HUES6 (cell line): ENCODE measurements around the gene ZNF606.
A peak's percentile ranks its signal among the peaks of the same experiment; 100 is the strongest.

Source experiments
- H3K27ac ChIP-seq: 2 replicates; pipeline ENCODE4 v1.7.0; 2013; ENCODE audit warnings: low read depth, mild to moderate bottlenecking, low read length, inconsistent platforms
- H3K27me3 ChIP-seq: 2 replicates; pipeline ENCODE4 v1.6.1; 2013; ENCODE audit warnings: low read length; ENCODE audit not compliant: control insufficient read depth, insufficient read depth
- H3K36me3 ChIP-seq: 2 replicates; pipeline ENCODE4 v1.6.1; 2013; ENCODE audit warnings: low read length; ENCODE audit not compliant: control insufficient read depth, insufficient read depth
- H3K4me1 ChIP-seq: 2 replicates; pipeline ENCODE4 v1.6.1; 2013; ENCODE audit warnings: low read length; ENCODE audit not compliant: control insufficient read depth, insufficient read depth
- H3K4me3 ChIP-seq: 2 replicates; pipeline ENCODE4 v1.5.1; 2013; ENCODE audit warnings: low read depth, low read length
- H3K9ac ChIP-seq: one replicate; pipeline ENCODE4 v1.6.1; 2013; ENCODE audit warnings: mild to moderate bottlenecking, low read length
- H3K9me3 ChIP-seq: 2 replicates; pipeline ENCODE4 v1.6.1; 2013; ENCODE audit warnings: low read depth, low read length; ENCODE audit not compliant: control insufficient read depth, insufficient read depth

ZNF606 gene

GRCh38 chr19:57961785-57962184, 40.8 kb downstream of the ZNF606 start:
- H3K9me3 ChIP-seq = peaks cover 52% of the 10 kb centered on the region
- H3K4me3 ChIP-seq = no peak overlapping the region
- no peaks in the 10 kb centered on the region for H3K27me3 ChIP-seq
- H3K36me3 ChIP-seq = no peaks in the 10 kb centered on the region
- H3K4me1 ChIP-seq = no peaks in the 10 kb centered on the region
- H3K9ac ChIP-seq = no peak overlapping the region
- no peak overlapping the region for H3K27ac ChIP-seq

GRCh38 chr19:57954996-57955395, 47.6 kb downstream of the ZNF606 start:
- Histone ChIP-seq H3K4me3 (no peak overlapping the region), H3K9ac (no peak overlapping the region), H3K27me3 (no peaks in the 10 kb centered on the region), H3K4me1 (no peaks in the 10 kb centered on the region), H3K9me3 (peaks cover 60% of the 10 kb centered on the region), H3K27ac (no peak overlapping the region), H3K36me3 (no peaks in the 10 kb centered on the region)

DNA sequence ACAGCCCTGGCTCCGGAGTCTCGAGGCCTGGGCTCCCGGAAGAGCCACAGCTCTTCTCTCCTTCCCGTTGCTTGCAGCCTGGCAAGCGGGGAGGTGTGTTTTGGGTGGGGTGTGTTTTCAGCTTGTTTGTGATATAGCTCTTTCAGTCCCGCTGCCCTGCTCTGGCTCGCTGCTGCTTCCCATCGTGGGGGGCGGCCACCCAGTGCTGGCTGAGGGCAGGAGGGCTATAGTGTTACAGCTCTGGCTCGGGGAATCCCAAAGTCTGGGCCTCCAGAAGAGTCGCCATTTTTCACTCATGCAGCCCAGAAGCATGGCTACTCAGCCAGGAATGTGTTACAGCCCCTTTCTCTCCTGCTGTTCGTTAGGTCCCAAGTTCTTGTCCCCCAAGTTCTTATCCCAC, 52.9 kb downstream of the ZNF606 start:
- Histone ChIP-seq H3K9ac (no peak overlapping the region), H3K4me1 (0 out of 2 replicates have a peak, but pooled peaks cover 4% of the 10 kb centered on the region), H3K36me3 (0 out of 2 replicates have a peak, but pooled peaks cover 3% of the 10 kb centered on the region), H3K27me3 (no peaks in the 10 kb centered on the region), H3K27ac (no peak overlapping the region), H3K4me3 (no peak overlapping the region), H3K9me3 (peaks cover 53% of the 10 kb centered on the region)

DNA sequence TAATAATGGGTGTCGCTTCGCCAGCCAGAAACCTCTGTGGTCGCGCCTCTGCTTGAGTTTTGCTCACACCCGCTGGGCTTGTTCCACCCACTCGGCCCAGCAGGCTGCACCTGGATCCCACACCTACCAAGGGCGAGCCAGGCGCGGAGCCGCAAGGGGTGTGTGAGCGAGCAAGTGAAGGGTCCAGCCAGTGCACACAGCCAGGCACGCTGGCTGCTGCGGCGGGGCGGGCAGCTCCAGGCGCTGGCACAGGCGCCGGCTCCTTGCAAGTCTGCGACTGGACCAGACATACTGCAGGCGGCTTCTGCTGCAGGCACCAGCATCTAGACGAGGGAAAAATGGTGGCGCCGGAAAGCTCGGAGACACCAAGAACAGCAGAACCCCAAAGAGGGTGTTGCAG, 53.3 kb downstream of the ZNF606 start:
- Histone ChIP-seq H3K36me3 (peaks cover 3% of the 10 kb centered on the region), H3K9me3 (peaks cover 49% of the 10 kb centered on the region), H3K27ac (no peak overlapping the region), H3K4me3 (no peak overlapping the region), H3K4me1 (0 out of 2 replicates have a peak, but pooled peaks cover 4% of the 10 kb centered on the region), H3K27me3 (no peaks in the 10 kb centered on the region), H3K9ac (no peak overlapping the region)

DNA sequence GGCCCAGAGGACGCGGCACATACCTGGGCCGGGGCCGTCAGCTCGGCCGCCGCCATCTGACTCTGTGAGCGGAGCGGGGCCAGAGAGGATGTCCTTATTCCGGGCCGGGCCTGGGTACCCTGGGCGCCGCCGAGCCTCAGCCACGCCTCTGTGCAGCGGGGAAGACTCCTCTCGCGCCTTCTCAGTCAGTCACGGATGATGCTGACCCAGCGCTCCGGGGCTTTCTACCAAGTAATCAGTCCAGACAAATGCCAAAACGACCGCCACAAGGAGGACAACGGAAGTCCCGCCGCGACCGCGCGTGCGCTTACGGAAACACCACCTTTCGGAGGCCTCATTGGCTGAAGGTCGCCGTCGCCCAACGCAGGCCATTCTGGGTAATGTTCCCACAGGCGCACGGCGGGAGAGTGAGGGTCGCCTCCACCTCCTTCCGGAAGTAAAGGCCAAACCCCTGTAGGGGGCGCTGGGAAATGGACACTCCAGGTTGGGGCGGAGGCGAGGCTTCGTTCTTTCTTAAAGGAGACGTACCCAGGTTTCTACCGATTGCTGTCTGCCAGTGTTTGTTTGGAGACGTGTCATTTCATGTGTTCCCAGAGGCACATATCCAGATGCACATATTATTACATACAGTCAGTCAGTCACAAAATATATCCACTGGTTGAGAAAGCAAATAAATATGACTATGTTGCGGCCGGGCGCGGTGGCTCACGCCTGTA, 55.0 kb downstream of the ZNF606 start, which contains the start of gene ZNF256:
TSS of gene ZNF256 (minus strand) at position 288 of the 716 bp plus-strand sequence. CDS start at position 56, 232 bp downstream.
- peaks cover 51% of the 10 kb centered on the region for H3K9me3 ChIP-seq
- peak within 1 kb of the TSS; percentile 89 for H3K9ac ChIP-seq
- H3K36me3 ChIP-seq = peaks cover 21% of the 10 kb centered on the region
- no peaks in the 10 kb centered on the region for H3K27me3 ChIP-seq
- peak within 1 kb of the TSS; percentile 89 for H3K4me3 ChIP-seq
- peak within 1 kb of the TSS; percentile 81 for H3K27ac ChIP-seq
- H3K4me1 ChIP-seq = 0 out of 2 replicates have a peak, but pooled peaks cover 4% of the 10 kb centered on the region

- H3K9me3 ChIP-seq = peaks cover 53% of the 10 kb centered on the region
- peak overlapping the region; percentile 89 for H3K4me3 ChIP-seq
- peak overlapping the region; percentile 89 for H3K9ac ChIP-seq
- 0 out of 2 replicates have a peak, but pooled peaks cover 4% of the 10 kb centered on the region for H3K4me1 ChIP-seq
- peaks cover 26% of the 10 kb centered on the region for H3K36me3 ChIP-seq
- H3K27me3 ChIP-seq = no peaks in the 10 kb centered on the region
- H3K27ac ChIP-seq = peak overlapping the region; percentile 81
Measured at GRCh38 chr19:57947088-57947418, 55.6 kb downstream of the ZNF606 start.

DNA sequence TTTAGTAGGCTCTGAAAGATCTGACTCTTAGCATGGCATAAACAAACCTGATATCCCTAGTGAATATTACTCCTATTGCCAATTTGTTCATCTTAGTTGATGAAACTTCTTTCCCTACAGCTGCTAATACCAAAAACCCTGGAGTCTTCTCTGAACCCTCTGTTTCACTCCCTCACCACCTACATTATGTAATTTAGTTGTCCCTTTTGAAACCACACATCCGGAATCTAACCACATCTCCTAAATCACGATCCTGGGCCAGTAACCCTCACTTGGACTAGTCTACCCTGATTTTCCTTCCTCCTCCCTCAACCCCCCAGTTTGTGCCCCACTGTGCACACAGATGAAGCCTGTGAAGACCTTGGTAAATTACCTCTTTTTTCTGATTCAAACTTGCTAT, 56.3 kb downstream of the ZNF606 start:
- Histone ChIP-seq H3K4me1 (0 out of 2 replicates have a peak, but pooled peaks cover 4% of the 10 kb centered on the region), H3K27ac (no peak overlapping the region), H3K9me3 (peaks cover 59% of the 10 kb centered on the region), H3K27me3 (no peaks in the 10 kb centered on the region), H3K9ac (peak overlapping the region; percentile 89), H3K36me3 (peaks cover 33% of the 10 kb centered on the region), H3K4me3 (peak overlapping the region; percentile 89)

DNA sequence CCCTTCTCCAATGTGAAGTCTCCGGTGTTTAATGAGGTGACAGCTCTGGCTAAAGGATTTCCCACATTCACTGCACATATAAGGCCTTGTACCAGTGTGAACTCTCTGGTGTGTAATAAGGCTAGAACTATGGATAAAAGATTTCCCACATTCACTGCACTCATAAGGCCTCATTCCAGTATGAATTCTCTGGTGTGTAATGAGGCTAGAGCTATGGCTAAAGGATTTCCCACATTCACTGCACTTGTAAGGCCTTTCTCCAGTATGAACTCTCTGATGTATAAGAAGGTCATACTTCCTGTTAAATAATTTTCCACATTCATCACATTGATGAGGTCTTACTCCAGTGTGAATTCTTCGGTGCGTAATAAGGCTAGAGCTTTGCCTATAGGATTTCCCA, 61.0 kb downstream of the ZNF606 start:
- H3K27me3 ChIP-seq = no peaks in the 10 kb centered on the region
- peaks cover 42% of the 10 kb centered on the region for H3K9me3 ChIP-seq
- 0 out of 2 replicates have a peak, but pooled peaks cover 4% of the 10 kb centered on the region for H3K4me1 ChIP-seq
- H3K27ac ChIP-seq = no peak overlapping the region
- no peak overlapping the region for H3K4me3 ChIP-seq
- no peak overlapping the region for H3K9ac ChIP-seq
- H3K36me3 ChIP-seq = peaks cover 48% of the 10 kb centered on the region

GRCh38 chr19:57935731-57936130, 66.9 kb downstream of the ZNF606 start:
- Histone ChIP-seq H3K36me3 (peaks cover 36% of the 10 kb centered on the region), H3K27ac (no peak overlapping the region), H3K4me3 (peak overlapping the region; percentile 83; the same call in 1 of the 2 replicates), H3K27me3 (no peaks in the 10 kb centered on the region), H3K4me1 (no peaks in the 10 kb centered on the region), H3K9me3 (peaks cover 21% of the 10 kb centered on the region; the same call in 1 of the 2 replicates), H3K9ac (no peak overlapping the region)

DNA sequence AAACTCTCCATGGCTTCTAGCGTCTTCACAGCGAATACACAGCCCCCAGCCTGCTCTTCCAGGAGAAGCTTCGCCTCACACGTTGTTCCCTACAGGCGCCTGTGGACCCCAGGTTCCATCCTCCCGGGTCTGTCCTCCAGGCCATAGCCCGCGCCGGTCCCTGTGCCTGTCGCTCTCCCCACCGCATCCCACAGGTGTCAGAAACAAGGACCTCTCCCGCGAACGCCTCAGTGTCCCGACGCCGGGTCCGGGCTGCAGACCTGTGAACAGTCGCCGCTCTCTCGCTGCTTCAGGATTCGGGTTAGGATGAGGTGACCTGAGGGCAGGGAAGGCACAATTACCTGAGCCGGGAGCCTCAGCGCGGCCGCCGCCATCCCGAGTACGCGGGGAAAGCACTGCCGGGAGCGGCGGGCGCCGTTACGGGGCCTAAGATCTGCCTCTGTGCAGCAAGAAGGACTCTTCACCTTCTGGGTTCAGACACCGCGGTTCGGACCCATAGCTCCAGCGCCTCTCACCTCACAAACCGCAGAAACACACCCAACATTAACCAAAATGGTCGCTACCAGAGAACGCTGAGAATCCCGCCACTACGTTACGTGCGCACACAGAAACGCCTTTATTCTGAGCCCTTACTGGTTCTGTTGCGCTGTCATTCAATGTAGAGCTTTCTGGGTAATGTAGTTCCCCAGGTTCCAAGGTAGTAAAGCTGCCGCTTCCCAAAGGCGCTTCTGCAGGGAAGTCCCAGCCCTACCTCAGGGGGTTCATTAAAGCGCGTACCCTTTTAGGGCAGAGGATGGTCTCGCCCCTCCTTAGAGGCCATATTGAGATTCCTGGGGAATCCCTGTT, 67.6 kb downstream of the ZNF606 start, which contains the start of gene ZNF418:
TSS of gene ZNF418 (minus strand) at position 583 of the 846 bp plus-strand sequence. CDS start 1,580 bp downstream, outside the sequence.
- Histone ChIP-seq H3K9ac (peak within 1 kb of the TSS; percentile 89), H3K4me3 (peak within 1 kb of the TSS; percentile 83)

GRCh38 chr19:57927587-57927986, 75.0 kb downstream of the ZNF606 start:
- Histone ChIP-seq H3K9ac (no peak overlapping the region), H3K36me3 (peaks cover 82% of the 10 kb centered on the region), H3K9me3 (peaks cover 69% of the 10 kb centered on the region), H3K27ac (no peak overlapping the region), H3K27me3 (no peaks in the 10 kb centered on the region), H3K4me1 (no peaks in the 10 kb centered on the region), H3K4me3 (no peak overlapping the region)

More for the DNA sequence above, 67.6 kb downstream of the ZNF606 start, which contains the start of gene ZNF418:
- Histone ChIP-seq H3K27me3 (no peaks in the 10 kb centered on the region), H3K4me1 (no peaks in the 10 kb centered on the region), H3K27ac (peak within 1 kb of the TSS; percentile 46), H3K36me3 (peaks cover 36% of the 10 kb centered on the region), H3K9me3 (peaks cover 26% of the 10 kb centered on the region)
